NCI-H524 treated with DMSO at 0.1 percent for 48 hours (cell line): ENCODE data around the gene HERPUD2.
"Not testable (repeated sequence)": the region's sequence is repeated elsewhere in the genome, so short reads cannot be mapped to it uniquely, and the experiment has no call there.

Experiments
- DNase-seq: peaks from one replicate; lab custom pipeline; 2025; lab: John Stamatoyannopoulos, UW

The HERPUD2 gene

GRCh38 chr7:35605760-35606159 lies 89.2 kb downstream of the HERPUD2 start:
- no peak for DNase-seq

DNA sequence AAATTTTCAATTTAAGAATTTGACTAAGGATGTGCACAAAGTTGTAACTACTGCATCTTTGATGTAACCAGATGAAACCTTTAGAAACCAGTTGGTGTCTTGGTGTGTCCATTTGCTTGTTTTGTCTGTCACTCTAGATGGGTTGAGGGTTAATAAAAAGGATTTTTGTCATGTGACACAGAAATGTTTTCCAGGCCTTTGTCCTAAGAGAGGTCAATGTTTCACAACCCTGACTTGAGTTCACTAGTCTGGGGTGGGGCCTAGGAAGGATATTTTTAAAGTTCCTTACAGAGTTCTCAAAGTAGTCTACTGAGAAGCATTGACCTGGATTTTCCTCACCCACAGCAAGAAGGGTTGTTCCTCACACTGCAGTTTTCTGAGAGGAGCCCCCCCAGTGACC lies 90.3 kb downstream of the HERPUD2 start:
- no peak for DNase-seq

GRCh38 chr7:35599645-35600044 lies 95.3 kb downstream of the HERPUD2 start:
- DNase-seq = no peak

GRCh38 chr7:35599061-35599460 lies 95.9 kb downstream of the HERPUD2 start:
- no peak for DNase-seq

- no peak for DNase-seq
Observed at GRCh38 chr7:35596061-35596460, 98.9 kb downstream of the HERPUD2 start.

- no peak for DNase-seq
Observed at GRCh38 chr7:35593899-35594298, 101.0 kb downstream of the HERPUD2 start.

- no peak for DNase-seq
Observed at GRCh38 chr7:35588647-35589046, 106.3 kb downstream of the HERPUD2 start.

DNA sequence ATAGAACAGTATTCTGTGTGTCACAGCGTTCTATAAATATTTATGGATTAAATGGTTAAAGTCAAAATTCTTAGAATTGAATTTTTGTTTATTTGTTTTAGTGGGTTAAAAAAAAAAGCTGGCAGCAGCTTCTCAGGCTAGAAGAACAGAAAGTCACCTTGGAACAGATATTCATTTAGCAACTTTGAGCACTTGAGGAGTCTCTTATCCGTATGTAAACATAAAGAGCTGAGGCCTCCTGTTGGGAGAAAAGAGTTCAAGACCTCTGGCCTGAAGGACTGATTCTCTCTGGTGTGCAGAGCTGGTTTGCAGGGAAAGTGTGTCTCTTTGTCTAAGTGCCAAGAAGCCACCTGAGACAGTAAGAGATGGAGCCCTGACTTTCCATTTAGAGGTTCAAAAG lies 109.9 kb downstream of the HERPUD2 start:
- DNase-seq = no peak

DNA sequence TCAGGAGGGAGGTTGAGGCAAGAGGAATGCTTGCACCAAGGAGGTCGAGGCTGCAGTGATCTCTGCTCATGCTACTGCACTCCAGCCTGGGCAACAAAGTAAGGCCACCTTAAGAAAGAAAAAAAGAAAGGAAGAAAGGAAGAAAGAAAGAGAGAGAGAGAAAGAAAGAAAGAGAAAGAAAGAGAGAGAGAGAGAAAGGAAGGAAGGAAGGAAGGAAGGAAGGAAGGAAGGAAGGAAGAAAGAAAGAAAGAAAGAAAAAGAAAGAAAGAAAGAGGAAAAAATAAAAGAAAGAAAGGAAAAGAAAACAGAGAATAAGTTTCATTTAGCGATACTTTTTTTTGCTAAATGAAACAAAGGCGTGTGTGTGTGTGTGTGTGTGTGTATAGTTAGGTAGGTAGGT lies 110.4 kb downstream of the HERPUD2 start:
- not testable (repeated sequence) for DNase-seq
